Skeletal muscle cell (primary cell): ENCODE data around the gene ELK4.

Source experiments
- DNase-seq: peaks from one replicate; pipeline ENCODE4 v3.0.0-alpha.2; 2010; ENCODE audit warnings: low read depth
- H3K4me3 ChIP-seq: 2 replicates; pipeline ENCODE4 v1.5.1; 2011; ENCODE audit warnings: low read depth, mild to moderate bottlenecking, control low read depth, low read length, moderate library complexity

Gene ELK4

DNA sequence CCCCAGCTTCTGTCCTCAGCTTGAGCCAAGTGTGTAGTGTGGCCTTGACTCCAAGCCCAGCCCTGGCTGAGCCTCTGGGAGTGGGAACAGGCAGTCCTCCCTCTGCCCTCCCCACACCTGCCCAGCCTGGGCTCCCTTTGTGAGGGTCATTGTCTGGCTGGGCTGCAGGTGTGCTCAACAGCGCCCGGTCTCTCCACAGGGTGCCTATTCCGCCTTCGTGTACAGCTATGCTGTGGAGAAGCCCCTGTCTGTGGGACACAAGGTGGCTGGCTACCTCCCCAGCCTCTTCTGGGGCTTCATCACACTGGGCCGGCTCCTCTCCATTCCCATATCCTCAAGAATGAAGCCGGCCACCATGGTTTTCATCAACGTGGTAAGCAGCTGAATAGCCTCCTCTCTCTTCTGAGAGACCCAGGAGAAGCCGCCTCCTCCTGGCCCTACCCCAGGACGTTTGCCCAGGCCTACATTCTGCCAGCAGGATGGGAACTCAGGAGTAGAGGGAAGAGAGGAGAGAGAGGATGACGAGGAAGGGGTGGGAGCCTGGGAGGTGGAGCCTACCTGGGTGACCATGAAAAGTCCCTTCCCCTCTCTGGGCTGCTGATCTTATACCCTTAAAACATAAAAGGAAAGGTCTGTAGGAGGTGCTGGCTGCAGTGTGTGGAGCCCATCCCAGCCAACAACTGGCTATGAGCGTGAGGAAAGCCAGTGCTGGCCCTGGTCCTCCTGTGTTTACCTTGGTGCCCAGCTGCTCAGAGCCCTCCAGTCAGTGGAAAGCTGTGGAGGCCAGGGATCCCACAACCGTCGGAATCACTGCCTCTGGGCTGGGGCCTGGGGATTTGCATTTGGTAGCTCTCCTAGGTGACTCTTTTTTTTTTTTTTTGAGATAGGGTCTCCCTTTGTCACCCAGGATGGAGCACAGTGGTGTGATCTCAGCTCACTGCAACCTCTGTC lies 45.7 kb downstream of the ELK4 start:
- no peak for DNase-seq
- no peak overlapping the region for H3K4me3 ChIP-seq

DNA sequence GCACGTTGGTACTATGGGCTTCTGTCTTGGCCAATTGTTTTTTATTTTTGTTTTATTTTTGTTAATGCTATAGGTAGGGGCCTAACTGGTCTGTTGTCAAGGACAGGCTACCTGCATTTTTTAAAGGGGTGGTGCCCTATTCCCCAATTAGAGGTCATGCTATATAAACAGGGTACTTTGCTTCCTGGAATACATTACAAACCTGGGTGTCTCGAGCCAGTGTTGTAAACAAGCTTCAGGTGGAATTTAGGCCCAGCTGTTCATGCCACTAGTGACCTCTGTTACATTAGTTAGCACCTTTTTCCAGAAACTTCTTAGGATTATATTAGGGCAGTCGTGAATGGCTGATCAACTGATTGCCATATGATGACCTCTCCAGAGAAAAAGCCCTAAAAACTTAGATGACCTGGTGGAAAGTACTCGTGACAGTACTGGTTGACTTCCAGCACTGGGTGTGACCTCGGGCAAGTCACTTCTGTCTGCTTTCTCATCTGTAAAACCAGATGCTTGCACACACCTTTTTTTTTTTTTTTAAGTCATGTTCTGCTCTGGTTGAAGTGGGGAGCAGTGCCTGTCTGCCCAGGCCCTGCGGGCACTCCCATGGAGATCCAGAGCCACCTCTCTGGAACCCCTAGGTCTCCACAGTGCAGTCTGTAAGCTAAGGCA lies 46.5 kb downstream of the ELK4 start:
- no peak overlapping the region for H3K4me3 ChIP-seq
- DNase-seq: no peak

DNA sequence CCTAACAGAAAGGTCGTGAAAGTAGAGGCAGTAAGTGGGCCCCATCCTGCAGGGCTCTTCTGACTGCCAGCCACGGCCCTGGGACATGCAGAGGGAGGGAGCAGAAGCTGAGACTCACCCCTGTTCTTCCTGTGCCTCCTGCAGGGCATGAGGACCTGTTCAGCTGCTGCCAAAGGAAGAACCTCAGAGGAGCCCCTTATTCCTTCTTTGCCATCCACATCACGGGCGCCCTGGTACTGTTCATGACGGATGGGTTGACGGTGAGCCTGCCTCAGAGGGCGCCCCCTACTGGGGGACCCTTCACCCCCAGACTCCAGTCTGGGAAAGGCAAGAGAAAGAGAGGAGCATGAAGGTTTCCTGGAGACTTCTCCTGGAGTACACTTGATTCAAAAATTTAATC lies 47.1 kb downstream of the ELK4 start:
- DNase-seq: no peak
- H3K4me3 ChIP-seq: no peak overlapping the region

DNA sequence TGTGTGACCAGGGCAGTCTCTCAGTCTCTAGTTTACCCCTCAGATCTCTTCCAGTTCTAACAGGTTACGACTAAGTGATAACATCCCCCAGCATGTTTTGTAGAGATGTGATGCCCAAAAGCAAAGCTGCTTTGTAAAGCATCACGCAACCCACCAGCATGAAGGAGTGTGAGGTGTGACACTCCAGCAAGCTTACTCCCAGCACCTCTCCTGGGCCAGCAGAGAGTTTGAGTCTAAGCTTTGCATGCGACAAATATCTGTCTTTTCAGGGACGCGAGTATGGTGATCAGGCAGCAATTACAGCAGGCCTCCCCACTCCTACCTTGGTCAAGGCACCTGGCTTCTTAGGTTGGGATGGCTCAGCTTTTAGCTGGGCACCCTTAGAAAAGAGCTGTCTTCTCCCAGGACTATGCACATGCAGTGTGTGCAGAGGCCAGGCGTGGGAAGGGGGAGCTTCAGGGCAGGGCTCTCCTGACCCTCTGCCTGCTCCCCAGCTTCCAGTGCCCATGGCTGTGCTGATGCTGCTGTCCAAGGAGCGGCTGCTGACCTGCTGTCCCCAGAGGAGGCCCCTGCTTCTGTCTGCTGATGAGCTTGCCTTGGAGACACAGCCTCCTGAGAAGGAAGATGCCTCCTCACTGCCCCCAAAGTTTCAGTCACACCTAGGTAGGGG lies 48.2 kb downstream of the ELK4 start:
- H3K4me3 ChIP-seq: no peak overlapping the region
- no peak for DNase-seq

DNA sequence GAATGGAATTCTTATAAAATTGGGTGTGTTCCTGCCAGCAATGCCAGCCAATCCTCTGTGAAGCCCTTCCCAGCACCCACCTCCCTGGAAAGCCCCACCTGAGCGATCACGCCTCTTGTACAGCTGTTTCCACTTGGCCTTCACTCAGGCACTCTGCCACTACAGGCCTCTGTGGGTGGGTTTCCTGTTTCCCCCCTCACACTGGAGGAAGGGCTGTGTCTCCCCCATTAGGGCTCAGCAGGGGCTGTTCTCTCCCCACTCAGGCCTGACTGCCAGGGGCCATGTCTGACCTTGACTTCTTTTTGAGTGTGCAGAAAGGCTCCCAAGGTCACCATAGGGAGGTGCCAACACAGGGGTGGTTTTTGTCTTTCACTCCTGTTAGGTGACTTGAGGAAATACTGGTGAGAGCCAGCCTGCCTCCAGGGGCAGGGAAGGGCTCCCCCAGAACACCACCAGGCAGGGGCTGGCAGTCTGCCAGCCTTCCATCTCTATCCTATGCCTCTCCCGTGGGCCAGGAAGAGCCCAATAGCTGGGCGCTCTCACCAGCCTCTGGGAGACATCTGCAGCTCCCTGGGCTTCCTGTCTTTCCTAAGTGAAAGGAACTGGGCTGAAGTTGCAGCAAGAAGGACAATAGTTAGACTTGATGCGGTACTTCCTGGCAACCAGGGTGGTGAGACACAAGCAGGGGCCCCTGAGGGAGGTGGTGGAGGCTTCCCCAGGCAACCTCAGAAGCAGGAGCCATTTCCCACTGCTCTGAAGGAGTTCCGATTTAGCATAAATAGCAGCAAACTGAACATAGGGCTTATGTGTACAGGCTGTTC lies 49.1 kb downstream of the ELK4 start:
- DNase-seq: no peak
- no peak overlapping the region for H3K4me3 ChIP-seq

DNA sequence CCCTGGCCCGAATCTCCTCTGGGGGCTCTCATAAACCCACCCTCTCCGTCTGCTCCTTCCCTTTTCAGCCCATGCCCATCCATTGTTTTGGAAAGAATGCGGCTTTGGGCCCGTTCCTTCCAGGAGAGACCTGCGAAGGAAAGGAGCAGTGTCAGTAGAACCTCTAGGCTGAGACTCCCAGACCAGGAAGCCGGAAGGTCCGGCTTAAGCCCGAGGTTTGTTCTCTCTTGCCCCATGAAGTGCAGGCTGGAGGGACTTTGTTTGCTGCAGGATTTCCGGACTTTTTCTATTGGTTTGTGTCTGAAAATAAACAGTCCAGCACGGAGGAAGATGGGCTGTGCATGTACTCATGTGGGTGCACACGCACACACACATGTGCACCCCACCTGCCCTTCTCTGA lies 49.8 kb downstream of the ELK4 start:
- no peak overlapping the region for H3K4me3 ChIP-seq
- DNase-seq: no peak

DNA sequence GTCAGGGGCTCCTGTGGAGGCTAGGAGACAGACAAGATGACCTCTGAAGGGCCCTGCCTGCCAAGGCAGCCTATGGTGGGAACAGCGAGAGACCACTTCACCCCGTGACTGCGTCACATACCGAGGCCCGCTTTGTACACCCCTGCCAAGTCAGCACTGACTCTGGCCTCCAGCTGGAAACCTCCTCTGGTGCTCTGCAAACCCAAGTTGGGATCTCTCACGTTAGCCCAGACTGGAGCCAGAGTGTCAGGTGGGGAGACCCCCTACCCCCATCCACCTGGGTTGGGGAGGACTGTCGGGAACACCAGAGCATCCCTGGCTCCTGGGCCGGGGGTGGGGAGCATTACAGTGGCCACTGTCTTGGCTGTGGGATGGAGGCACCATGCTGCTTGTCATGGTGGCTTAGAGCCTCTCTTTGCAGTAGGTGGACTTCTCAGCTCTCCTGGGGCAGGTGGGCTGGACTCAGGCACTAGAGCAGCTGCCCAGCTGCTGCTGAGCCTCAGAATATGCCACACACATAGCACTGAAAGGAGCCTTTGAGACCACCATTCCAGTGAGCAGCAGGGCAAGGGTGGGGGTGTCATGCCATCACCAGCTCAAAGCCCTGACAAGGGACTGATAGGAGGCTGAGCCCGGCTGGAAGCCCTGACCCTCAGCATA lies 50.4 kb downstream of the ELK4 start:
- no peak overlapping the region for H3K4me3 ChIP-seq
- DNase-seq: no peak

DNA sequence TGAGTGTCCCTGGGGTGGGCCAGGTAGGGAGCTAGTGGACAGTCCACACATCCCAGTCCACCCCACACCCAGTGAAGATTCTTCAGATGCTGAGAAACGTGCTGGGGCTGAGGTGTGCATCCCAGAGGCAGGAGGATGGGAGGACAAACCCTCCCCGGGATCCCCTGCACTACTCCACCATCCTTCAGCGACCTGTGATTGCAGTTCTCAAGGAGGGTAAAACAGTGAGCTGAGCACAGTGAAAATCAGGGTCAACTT lies 51.0 kb downstream of the ELK4 start:
- DNase-seq: no peak
- H3K4me3 ChIP-seq: no peak overlapping the region

DNA sequence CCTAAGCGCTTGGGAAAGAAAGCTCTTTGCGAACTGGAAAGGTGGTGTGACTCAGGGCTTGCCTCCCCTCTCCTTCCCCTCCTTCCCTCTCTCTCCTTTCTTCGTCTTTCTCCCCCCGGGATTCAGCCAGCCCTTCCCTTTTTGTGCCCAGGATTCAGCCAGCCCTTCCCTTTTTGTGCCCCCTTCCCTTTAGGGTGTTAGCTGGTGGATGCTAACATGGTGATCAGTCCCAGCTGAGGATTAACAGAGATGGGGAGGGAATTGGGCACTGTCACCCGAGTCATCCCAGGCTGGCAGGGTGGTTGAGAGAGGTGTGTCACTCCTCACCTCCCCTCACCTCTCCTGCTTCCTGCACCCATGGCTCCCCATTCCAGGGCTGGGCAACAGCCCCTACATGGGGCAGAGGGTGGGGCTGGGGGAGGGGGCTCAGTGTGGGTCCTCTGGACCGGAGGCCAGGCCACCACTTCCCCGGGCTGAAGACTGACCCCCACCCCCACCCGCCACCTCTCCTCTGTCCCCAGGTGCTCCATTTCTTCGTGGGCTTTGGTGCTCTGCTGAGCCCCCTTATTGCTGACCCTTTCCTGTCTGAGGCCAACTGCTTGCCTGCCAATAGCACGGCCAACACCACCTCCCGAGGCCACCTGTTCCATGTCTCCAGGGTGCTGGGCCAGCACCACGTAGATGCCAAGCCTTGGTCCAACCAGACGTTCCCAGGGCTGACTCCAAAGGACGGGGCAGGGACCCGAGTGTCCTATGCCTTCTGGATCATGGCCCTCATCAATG lies 51.5 kb downstream of the ELK4 start:
- H3K4me3 ChIP-seq: no peak overlapping the region
- no peak for DNase-seq

DNA sequence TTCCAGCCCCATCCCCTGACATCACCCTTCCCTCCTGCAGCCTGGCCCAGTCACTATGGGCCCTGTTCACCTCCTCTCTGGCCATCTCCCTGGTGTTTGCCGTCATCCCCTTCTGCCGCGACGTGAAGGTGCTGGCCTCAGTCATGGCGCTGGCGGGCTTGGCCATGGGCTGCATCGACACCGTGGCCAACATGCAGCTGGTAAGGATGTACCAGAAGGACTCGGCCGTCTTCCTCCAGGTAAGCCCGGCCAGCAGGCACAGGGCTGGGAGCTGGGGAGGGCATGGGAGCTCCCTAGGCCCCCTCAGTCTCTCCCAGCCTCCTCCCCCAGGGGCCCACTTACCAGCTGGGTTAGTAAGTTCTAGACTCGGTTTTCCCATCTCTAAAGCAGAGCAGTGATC lies 52.1 kb downstream of the ELK4 start:
- DNase-seq: no peak
- H3K4me3 ChIP-seq: no peak overlapping the region

DNA sequence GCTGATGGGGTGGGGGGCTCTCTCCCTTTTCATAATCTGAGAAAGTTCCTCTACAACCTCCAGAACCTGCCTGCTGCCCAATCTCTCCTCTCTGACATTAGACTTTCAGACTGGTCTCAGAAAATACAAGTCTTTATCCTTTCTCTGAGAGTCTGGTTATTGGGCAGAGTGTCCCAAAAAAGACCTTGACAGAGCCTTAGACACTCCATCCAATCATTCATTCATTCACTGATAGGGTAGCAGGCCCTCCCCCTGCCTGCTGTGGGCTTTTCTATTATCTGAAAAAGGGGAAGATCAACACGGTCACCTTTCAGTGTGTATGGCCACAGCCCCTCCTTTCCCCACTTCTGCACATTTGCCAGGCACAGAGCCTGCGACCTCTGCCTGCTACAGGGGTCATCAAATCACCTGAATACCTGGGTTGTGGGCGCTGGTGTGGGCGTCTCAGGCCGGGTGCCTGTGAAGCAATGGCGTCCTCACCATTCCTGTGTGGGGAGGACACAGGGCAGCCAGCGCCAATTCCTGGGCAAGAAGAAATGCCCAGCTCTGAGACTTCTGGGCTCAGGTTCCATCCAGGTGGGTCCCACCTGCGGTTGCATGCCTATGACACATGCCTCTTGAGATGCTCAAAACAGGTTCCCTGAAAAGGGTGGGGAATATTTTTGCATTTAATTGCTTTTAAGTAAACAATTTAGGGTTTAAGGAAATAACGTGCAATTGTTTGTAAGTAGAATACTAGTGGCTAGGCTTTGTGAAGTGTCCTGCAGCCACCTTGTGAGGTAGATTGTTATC lies 52.8 kb downstream of the ELK4 start:
- no peak for DNase-seq
- H3K4me3 ChIP-seq: no peak overlapping the region

DNA sequence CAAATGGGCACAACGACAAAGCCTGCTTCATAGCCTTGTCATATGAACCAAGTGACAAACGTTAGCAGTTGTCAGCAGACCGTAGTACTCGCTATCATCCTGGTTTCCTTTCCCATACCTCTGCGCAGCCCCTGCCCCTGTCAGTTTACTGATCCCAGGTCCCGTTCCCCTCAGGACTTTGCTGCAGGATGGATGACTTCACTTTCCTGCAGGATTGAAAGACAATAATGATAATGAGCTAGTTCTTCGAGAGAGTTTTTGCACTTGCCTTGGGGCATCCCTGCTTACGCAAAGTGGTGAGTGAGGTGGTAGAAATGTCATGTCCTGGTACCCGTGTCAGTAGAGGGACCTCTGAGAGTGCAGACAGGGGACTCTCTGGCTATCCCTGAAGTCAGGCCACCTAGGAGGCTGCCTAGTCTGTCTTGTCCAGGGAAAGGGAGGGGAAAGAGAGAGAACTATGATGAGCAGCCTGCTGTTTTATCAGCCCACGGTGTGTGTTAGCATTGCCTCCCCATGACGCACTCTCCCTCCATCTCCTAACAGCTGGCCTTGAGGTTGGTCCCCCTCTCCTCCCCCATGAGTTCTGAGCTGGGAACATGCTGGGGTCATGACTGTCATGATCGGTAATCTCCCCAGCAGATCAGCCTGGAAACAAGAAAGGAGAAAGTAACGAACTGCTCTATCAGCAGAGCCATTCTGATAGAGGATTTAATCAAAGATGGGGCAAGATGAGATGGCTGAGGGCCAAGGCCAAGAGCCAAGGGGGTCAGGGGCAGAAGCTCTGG lies 53.7 kb downstream of the ELK4 start:
- H3K4me3 ChIP-seq: no peak overlapping the region
- DNase-seq: no peak

DNA sequence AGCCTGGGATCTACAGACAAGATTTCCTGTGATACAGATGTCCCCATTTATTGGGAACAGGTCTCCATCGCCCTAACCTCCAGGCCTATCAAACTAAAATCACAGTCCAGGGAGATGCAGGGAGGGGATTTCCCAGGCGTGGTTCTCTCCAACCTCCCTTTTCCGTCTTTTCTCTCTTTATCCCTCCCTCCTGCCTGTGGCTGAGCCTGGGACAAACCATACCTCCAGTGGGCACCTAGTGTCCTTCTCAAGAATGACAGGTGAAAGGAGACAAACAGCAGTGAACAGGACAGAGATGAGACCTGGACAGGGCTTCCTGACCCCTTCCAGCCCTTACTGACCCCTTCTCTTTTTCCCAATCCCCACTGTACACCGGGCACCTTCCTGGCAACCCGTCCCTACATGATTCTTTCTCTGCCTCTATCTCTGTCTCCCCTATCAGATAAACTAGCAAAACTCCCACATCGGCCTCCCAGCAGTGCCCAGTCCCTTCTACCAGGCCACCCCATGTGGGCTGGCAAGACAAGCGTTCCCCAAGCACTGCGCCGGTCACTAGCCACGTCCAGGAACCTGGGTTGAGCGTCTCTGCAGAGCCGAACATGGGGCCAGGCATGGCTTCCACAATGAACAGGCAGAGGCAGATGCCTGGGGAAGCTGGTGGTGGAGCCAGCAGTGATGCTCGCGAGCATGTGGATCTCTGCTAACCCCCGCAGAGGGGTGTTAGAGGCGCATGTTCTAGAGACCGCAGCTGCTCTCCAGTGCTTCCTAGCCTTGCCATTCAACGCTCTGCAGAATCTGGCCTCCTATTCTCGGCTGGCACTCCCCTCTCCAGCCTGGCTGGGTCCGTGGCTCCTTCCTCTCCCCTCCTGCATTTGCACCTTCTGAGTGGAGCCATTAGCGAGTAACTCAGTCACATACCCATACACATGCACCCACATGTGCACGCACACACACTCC lies 54.7 kb downstream of the ELK4 start:
- DNase-seq: no peak

DNA sequence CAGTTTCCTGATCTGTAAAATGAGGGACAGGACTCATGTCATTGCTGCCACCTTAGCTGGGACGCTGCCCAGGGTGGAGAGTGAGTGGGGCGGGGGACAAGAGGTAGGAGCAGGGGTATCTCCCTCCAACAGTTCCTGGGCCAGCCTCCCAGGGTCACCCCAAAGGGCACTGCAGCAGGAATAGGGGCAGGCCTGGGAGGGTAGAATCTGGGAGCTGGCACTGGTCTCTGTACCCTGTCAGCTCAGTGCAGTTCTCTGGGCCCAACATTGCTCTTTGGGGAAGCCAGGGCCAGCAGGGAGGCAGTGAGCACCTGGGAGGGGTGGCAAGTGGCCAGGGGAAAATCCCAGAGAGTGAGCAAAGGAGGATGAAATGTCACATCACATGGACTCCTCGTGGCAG lies 55.8 kb downstream of the ELK4 start:
- H3K4me3 ChIP-seq: no peak overlapping the region
- no peak for DNase-seq

More for the DNA sequence above, 54.7 kb downstream of the ELK4 start:
- H3K4me3 ChIP-seq: no peak overlapping the region

DNA sequence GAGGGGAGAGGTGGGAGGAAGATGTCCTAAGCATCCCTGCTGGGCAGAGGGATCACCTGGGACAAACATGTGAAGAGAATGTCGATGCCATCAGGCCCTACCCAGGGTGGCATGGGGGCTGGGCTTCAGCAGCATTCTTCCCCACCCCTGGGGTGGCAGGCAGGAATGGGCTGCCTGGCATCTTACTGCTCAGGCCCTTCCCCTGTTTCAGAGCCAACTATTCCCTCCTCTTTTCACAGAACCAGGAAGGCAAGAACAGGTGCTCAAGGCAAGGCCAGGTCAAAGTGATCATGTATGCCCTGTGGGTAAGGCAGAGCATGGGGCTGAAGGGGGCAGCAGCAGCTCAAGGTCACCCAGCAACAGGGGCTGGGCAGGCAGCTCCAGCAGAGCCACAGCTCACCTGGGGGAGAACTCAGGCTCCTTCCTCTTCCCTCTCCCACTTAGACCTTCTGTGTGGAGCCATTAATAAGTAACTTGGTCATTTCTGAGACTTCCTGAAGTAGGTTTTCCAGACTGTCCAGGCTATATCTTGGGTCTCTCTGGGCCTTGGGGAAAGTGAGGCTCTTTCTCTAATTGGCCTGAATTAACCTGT lies 56.4 kb downstream of the ELK4 start:
- DNase-seq: no peak
- no peak overlapping the region for H3K4me3 ChIP-seq

DNA sequence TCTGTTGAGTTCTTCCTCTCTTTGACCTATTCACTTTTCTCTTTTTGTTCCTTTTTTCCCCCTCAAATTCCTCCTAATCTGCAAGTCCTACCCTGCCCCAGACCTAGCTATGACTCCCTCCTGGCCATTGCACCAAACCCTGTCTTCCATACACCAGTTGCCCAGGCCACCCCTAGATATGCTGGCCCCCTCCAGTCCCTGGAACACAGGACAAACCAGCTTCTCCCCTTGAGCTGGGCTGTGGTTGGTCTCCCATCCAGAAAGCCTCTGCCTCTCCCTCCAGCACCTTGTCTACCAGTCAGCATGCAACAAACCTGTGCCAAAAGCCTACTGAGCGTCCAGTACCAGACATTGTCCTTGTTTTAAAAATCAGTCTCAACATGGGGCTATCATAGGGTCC lies 59.4 kb downstream of the ELK4 start:
- H3K4me3 ChIP-seq: no peak overlapping the region
- no peak for DNase-seq
